NK-92 treated with Interleukin-12 subunit alpha and Interleukin-12 subunit beta, amount 100 ng/mL, for 24 hours (cell line): Measurements from ENCODE around the gene MRGPRG.
"Not testable (repeated sequence)": the region's sequence is repeated elsewhere in the genome, so short reads cannot be mapped to it uniquely, and the experiment has no call there.

Experiments used
- DNase-seq: peaks from one replicate; lab custom pipeline; 2025; lab: John Stamatoyannopoulos, UW

Gene MRGPRG, protein sequence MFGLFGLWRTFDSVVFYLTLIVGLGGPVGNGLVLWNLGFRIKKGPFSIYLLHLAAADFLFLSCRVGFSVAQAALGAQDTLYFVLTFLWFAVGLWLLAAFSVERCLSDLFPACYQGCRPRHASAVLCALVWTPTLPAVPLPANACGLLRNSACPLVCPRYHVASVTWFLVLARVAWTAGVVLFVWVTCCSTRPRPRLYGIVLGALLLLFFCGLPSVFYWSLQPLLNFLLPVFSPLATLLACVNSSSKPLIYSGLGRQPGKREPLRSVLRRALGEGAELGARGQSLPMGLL

DNA sequence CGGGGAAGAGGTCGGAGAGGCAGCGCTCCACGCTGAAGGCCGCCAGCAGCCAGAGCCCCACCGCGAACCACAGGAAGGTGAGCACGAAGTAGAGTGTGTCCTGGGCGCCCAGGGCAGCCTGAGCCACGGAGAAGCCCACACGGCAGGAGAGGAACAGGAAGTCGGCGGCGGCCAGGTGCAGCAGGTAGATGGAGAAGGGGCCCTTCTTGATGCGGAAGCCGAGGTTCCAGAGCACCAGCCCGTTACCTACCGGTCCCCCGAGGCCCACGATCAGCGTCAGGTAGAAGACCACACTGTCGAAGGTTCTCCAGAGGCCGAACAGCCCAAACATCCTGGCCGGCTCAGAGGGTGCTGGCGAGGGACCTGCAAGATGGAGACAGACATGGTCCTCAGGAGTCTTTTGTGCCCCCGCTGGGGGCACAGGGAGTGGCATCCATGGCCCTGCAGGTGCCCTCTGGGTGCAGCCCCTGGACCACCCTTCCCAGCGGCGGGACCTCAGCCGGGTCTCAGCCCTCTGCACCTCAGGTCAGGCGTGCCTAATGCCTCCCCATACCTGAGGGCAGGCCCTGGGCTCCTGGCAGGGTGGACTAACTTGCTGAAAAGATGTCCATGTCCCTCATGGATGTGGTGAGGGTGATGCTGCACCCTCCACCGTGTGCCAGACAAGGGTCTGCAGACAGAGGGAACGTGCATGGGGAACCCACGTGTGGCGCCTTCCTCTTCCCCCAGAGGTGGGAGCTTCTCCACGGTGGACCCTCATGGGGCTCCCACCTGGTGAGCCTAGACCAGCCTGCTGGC is at the start of gene MRGPRG:
Gene MRGPRG (minus strand): TSS at position 331 of the 798 bp plus-strand sequence. CDS start 0 bp downstream, at position 331.
- no peak for DNase-seq

DNA sequence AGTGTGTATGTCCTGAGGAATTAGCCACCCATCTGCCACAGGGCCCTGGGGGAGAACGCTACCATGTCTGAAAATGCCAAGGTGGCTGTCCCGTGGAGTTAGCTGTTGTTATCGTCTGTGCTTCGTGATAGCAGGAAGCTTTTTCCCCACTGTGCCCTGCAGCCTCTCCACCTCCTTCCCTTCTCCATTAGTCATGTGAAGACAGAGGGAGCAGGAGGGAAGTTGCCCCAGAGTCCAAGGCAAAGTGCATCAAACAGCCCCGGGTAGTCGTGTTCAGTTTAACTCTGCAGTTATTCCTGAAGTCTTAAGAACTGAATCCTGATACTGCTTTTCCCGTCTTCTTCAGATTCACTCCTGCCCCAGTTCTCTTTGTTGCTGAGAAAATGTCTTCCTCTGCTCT is 43.9 kb upstream of the MRGPRG start:
- not testable (repeated sequence) for DNase-seq

DNA sequence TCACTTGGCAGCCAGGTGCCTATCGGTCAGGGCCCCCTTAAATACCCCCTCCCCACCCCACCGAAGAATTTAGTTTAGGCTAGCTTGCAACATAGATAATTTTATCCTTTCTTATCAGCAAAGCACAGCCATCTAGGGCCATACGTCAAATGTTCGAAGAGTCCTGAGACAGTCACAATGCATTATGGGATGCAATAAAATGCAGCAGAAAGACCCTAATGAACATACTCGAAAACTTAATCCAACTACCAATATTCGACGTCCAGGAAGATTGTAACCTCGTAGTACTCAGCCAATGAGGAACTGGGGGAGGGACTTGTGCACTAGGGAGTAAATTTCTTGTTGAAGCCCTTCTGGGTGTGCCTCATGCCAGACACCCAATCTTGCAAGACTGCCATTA is 43.2 kb upstream of the MRGPRG start:
- DNase-seq = not testable (repeated sequence)

DNA sequence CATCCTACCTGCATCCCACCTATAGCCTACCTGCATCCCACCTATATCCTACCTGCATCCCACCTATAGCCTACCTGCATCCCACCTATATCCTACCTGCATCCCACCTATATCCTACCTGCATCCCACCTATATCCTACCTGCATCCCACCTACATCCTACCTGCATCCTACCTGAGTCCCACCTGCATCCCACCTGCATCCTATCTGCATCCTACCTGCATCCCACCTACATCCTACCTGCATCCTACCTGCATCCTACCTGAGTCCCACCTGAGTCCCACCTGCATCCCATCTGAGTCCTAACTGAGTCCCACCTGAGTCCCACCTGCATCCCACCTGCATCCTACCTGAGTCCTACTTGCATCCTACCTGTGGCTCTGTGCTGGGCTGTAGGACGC is 38.9 kb upstream of the MRGPRG start:
- not testable (repeated sequence) for DNase-seq

DNA sequence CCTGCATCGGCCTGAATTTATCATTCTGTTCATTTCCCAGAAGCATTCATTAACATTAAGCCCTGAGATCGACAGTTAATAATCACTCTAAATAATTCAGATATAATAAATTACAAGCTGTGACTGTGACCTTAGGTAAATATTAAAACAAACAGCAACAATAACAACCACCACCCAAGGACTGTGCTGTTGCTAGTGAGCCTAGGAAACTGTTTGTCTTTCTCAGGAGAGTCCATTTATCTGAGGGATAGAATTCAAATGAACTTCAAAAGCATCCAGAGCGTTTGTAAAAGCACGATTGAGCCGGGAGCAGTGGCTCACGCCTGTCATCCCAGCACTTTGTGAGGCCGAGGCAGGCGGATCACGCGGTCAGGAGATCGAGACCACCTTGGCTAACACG is 36.6 kb upstream of the MRGPRG start:
- DNase-seq = not testable (repeated sequence)

DNA sequence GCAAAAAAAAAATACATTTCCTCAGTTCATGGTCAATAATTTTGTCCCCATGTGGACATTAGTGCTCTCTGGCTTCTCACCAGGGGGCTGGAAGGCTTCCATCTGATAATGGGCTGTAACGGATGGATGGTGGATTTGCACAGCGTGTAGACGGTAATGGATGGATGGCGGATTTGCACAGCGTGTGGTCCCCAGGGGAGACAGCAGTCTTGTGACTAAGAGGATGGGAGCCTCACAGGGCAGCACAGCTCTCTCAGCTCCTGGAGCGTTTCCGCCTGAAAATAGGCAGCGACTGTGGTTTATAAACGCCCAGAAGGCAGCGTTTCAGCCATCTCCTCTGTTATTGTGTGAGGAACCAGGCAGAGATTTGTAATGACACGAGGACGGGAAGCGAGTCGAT is 36.2 kb upstream of the MRGPRG start:
- not testable (repeated sequence) for DNase-seq

DNA sequence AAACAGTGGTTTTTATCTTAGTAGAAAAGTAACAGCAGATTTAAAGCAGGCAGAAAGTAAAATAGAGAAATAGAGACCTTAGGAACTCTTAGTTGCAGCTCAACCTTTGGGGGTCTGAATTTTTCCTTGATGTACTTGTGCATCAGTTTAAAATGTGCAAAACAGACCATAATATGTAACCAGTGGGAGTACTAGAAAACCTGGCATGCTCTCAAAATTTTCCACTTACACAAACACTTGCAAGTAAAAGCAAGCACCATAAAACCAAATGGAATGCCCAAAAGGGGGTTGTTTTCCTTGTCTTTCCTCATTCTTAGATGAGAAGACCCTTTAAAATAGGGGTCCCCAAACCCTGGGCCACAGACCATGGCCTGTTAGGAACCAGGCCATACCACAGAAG is 26.5 kb upstream of the MRGPRG start:
- DNase-seq = no peak

DNA sequence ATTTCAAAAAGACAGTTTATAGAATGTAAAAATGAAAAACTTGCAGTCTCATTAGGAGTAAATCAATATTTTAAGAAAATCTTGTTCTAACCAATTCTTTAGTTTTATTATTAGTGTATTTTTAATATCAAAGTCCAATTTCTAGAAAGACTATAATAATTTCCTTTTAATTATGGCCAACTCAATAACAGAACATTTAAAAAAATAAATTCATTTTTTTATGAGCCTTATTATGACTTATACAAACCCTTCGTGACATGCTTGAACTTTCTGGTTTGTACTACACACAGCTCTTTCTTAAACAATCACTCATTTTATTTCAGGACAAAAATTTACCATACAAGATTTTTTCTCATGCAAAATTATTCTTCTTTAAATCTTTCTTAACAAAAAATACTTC is 25.3 kb upstream of the MRGPRG start:
- DNase-seq = no peak

DNA sequence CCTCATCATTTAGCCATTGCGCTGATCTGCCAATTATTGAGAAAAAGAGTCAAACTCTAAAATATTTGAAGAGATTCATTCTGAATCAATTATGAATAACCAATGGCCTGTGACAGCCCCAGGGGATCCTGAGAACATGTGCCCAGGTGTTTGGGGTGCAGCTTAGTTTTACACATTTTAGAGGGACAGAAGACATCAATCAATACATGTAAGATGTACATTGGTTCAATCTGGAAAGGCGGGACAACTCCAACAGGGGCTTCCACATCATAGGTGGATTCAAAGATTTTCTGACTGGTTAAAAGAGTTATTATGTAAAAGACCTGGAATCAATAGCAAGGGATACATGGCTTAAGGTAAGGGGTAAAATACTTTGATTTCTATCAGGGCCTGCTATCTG is 18.5 kb upstream of the MRGPRG start:
- no peak for DNase-seq

DNA sequence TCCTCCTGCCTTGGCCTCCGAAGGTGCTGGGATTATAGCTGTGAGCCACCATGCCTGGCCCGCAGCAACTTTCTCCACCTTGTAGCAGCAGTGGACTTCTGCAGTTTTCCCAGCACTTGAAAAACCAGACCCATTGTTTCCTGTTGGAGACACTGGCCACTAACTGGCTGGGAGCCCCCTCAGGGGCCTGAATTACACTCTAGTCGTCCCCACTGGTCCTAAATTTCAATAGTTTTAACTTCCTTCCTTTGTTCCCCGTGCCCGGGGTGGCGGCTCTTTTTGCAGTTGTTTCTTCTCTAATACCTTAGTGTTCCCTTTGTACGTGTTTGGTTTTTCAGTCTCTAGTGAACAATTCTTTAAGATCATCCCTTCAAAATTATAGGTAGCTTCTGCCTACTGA is 16.2 kb upstream of the MRGPRG start:
- DNase-seq = no peak

DNA sequence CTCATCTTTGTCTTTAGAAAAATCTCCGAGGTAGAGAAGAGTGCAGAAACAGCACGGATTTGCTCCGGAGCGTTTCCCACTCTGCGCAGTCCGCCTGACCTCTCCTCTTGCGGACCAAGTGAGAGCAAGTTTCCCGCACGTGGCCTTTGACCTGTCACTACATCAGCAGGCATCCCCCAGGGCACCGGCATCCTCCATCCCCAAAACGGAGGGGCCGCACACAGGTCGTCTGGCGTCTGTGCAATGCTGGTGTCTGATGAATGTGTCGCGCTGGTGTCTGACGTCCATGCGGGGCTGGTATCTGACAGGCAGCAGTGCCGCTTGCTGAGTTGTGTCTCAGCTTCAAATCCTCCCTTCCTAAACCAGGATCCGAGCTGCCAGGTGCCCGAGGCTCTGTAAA is 14.3 kb upstream of the MRGPRG start:
- DNase-seq = no peak

DNA sequence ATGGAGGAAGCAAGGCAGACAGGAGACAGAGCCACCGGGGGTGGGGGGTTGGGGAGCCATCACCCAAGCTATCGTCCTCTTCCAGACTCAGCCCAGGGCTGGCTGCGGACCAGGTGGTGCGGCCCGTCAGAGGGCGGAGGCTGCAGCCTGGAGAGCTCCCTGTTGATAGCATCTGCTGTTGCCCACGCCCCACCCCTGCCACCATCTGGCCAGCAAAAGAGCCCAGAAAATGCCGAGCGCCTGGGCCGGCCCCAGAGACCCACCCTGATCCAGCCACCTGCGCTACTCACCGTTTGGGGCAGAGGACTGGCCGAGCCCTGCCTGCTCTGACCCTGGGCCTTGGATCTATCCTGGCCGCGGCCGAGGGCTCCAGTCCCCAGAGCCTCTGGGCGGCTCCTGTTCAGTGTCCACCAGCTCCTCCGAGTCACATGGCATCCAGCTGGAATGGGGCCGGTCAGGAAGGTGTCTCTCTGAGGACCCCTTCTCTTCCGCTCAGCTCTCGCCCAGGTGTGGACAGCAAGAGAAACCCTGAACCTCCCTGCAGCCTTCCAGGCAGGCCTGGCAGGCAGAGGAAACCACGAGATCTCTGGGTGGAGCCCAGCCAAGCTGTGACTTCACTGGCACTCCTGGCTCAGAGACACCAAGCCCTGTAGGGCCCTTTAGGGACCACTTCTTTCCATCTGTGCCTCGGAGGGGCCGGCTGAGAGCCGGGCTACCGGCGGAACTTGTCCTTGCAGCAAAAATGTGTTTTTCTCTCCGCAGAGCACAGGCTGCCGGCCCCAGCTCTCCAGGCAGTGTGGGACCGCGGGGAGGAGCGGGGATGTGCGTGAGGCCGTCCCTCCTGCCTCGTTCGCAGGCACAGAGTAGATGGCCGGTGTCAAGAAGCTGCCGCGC is 13.5 kb upstream of the MRGPRG start, which contains the start of gene MRGPRE:
Gene MRGPRE (minus strand): TSS at position 567 of the 894 bp plus-strand sequence. CDS start 3,618 bp downstream, outside the sequence.
- DNase-seq = no peak

DNA sequence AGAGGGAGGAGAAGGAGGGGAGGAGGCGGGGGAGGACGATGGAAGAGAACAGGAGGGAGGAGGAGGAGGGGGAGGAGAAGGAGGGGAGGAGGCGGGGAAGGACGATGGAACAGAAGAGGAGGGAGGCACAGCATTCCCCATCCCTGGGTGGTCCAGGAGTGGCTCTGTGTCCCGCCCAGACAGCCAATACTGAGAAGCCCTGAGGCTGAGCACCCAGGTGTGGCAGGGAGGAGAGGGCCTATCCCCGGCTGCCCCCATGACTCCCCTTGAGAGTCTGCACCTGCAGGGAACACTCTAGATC is 12.9 kb upstream of the MRGPRG start:
- no peak for DNase-seq

DNA sequence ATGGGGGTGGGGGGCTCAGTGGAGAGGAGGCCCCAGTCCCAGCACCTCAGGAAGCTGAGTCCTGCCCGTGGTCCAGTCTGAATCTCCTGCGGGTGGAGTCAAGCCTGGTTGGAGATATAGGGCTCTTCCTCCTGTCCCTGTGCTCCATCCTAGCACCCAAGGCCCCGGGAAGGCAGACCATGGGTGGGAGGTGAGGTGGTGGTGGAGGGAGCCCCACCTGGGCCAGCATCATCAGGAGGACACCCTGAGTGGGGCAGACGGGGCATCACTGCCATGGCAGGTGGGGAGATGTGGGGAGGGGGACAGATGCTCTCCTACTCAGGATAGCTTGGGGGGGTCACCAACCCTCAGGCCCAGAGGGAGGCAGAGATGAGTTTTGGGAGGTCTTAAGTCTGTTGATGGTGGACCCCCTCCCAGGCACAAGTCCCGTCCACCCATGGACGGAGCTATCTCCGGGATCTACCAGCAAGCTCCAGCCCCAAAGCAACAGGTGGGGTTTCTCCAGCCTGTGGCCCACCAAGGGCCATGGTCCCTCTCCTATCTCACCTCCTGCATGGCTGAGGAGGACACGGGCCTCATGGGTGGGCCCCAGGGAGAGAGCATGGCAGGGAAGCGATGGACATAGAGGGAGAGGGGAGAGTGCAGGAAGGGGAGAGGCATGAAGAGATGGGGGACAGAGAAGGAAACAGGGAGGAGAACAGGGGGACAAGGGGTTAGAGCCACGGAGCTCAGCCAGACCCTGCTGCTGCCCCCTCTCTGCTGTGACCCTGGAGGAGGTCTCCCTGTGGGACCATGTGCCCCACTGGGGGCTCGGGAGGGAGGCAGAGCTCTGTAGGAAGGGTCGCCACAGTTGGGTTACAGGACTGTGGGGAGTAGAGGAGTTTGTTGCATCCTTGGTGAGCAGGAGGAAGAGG is 12.3 kb upstream of the MRGPRG start:
- DNase-seq = no peak

DNA sequence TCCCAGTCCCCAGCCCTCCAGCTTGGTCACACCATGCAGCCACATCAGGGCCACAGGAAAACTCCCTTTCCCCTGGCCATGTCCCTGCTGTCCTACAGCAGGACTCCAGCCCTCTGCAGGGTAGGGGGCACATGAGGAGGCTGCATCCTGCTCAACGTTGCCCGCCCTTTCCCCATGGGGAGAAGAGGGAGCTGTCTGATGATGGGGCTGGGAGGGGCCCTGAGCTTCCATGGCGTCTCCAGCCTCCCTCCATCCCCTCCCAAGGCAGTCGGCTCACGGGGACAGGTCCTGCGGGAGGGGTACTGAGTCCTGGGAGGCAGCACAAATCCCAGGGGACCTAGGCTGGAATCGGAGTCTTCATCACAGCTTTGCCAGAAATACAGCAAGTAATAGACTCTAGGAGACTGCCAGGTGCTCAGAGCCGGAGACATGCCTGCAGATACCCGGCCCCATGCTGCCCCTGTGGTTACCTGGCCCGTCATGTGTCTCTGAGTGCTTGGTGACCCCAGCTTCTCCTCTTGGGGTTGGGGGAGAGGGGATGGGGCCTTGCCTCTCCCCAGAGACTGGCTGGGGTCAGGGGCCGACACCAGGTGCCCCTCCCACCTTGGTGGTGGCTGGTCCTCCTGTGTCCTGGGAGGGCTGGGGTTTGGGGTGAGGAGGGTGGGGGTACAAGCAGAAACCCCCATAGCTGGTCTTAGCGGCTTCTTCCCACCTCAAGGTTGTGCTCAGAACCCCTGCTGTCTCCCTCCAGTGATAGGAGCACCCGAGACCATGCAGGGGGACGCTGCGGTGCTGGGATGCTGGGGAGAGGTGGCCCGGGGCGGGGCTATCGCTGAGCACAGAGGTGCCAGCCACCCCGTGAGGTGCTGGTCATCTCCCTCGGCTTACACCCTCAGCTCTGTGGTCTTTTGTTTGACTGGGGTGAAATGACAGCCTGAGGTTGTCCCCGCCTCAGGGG is 11.3 kb upstream of the MRGPRG start:
- no peak for DNase-seq

DNA sequence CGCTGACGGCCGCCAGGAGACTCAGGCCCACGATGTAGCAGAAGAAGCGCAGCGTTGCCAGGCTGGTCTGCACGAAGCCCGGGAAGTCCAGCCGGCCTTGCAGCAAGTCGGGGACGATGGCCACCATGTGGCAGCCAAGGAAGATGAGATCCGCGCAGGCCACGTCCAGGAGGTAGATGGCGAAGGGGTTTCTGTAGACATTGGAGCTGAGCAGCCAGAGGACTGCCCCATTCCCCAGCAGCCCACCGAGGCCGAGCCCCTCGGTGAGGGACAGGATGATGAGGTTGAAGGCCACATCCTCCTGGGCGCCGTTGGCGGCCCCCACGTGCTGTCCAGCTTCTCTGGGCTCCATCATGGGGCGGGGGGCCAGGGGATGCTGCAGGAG is 9.8 kb upstream of the MRGPRG start:
- no peak for DNase-seq

DNA sequence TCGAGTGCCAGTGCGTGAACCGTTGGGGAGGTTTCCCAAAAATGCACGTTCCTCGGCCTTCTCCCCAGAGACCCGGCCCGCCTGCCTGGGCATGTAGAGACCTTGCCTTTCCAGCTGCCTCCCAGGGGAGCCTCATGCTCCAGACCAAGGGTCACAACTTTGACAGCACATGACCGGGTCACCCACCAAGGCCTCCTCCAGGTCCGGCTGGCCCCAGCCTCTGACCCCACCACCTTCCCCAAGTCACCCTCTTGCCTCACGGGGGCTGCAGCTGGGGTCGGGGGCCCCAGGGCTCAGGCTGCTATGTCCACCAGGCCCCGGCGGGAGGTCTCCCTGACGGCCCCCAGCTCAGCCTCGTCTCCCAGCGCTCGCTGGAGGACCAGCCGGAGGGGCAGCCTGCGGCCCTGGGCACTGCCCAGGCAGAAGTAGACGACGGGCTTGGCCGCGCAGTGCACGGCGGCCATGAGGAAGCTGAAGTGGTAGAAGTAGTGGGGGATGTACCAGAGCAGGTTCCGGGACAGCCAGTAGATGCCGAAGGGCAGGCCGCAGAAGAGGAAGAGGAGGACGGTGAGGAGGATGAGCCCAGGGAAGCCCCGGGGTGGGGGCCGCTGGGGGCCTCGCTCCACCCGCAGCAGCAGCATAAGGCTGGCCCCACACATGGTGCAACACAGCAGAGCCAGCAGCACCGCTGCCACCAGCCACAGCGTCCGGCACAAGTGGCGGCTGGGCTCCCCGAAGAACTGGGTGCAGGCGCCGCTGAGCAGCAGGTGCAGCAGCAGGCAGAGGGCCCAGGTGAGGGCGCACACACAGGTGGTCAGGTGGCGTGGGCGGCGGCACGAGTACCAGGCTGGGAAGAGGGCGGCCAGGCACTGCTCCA is 9.2 kb upstream of the MRGPRG start:
- DNase-seq = no peak

DNA sequence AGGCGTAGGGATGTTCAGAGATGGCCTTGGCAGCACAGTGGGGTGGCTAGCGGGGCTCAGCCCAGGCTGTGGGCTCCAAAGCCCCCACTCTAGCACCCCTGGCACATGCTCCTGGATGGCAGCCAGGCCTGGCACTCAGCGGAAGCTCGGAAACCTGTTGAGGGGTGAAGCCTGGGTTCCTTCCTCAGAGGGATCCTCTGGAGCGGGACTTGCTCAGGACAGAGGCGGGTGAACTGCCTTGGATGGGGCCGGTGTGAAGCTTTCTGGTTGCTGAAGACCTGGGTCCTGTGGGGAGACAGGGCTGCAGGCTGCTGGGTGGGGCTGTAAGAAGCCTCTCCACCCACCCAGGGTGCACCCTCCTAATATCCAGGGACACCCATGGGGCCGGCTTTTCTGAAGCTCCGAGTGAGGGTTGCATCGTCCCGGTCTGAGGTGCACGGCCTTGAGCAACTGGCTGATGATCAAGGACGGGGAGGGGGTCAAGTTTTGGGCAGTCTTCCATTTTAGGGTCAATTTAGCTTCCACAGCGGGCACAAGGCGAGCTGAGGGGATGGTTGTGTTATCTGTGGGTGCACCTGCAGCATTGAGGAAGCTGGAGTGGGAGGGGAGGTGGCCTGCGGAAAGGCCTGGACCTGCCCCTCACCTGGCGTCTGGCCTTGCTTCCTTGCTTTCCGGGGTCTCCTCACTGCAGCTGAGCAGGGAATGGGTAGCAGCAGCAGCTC is 8.4 kb upstream of the MRGPRG start:
- DNase-seq = no peak
